Motor neuron (in vitro differentiated cells): Measurements from ENCODE around the gene NEK8. TPM values are rescaled to one million over a fixed set of nuclear protein-coding genes. Genes with fewer than 3 reads are reported as not detected.
"Not testable (repeated sequence)": the region's sequence is repeated elsewhere in the genome, so short reads cannot be mapped to it uniquely, and the experiment has no call there.

Experiments used
- ATAC-seq, 8 experiments: fragments of 200-7000 bp; cut with Tn5 transposase; replicated peaks in 6 of 8; 2 replicates each; pipeline ENCODE4 v1.8.0; 2021; ENCODE audit warnings: mild to moderate bottlenecking in 8 of 8, moderate library complexity in 8 of 8
- H3K27ac ChIP-seq, 2 donors: fragments of 250-450 bp; sonication (Bioruptor Pico); 2 replicates each; pipeline ENCODE4 v1.9.0; 2021; ENCODE audit warnings: antibody characterized with exemption in 2 of 2, mild to moderate bottlenecking in 2 of 2, moderate library complexity in 1 of 2
- H3K4me1 ChIP-seq, 2 donors: fragments of 250-450 bp; sonication (Bioruptor Pico); replicated peaks in 1 of 2; 2 replicates each; pipeline ENCODE4 v1.6.1; 2021; ENCODE audit warnings: antibody characterized with exemption in 2 of 2, mild to moderate bottlenecking in 2 of 2, moderate library complexity in 1 of 2
- H3K4me3 ChIP-seq, 5 donors: fragments of 250-450 bp; sonication (Bioruptor Pico); 2 replicates each; pipeline ENCODE4 v1.9.0; 2021; ENCODE audit warnings: antibody characterized with exemption in 5 of 5, mild to moderate bottlenecking in 5 of 5, moderate library complexity in 4 of 5
- WGBS, 10 experiments: fragments of 450-650 bp; shearing (Covaris generic); methylation state at CpG; one replicate each; pipeline ENCODE4 v1.0.0; 2022; 5-methylcytosine and 5-hydroxymethylcytosine counted together
- in situ Hi-C, 9 experiments: fragments of 400-800 bp; cut with MboI; loops; one replicate each; pipeline ENCODE4 v1.15.0; 2021; ENCODE audit warnings: low sequenced_read_pairs in 9 of 9, low pct_unique_long_range_greater_than_20kb in 2 of 9; ENCODE audit not compliant: unreplicated experiment in 9 of 9
- total RNA-seq, 8 experiments: library from RNA; unstranded; fragments of 300-600 nt; gene quantifications; 2 replicates each; pipeline versions ENCODE4 v1.2.3 to v1.2.4, GENCODE V29; 2022

Gene NEK8
- total RNA-seq, 8 experiments from 2014 or later: 1.6 to 9.2 (median 3.2) TPM

DNA sequence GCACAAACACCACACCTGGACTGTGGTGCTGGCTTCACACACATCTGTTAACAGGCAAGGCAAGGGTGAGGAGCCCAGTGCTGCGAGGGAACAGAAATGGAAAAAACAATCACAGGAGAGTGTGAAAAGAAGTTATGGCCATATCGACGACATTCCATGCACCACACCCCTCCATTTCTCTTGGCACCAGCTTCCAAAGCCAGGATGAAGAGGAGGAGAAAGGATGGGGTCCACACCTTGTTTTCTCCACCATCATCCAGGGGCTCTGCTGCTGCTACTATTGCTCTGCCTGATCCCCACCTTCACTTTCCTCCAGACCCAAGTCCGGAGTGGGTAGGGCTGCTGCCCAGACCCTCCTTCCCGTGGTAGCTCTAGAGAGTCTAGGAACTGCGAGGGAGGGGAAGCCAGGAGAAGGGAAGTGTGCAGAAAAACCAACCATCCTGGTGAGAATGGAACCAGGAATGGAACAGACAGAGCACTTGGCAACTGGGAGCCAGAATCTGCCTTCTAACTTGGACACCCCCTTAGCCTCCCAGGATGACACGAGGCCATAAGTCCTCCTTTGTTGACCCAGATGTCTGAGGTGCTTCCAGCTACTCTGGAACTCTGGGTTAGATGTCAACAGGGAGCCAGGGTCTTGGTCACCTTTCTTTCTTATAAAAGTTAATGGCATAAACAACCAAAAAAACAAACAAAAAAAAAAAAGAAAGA lies 15.7 kb upstream of the NEK8 start:
- H3K4me3 ChIP-seq: no peak overlapping the region
- 77 to 100% (median 100%) methylated on average over 1 to 5 of the region's 7 CpGs; no CpG with 5 or more reads in 3 of the 10 experiments for WGBS, 10 experiments
- peak overlapping the region; percentile 86 for H3K27ac ChIP-seq
- H3K4me1 ChIP-seq: peaks cover 15 to 17% of the 10 kb centered on the region in 2 donors
- ATAC-seq: no peak
- in situ Hi-C loops: loop anchor here in 1 of 9 experiments (25.0 kb wide), 1 partner anchor 101 kb away; the partner anchor contains the start of gene RSKR

DNA sequence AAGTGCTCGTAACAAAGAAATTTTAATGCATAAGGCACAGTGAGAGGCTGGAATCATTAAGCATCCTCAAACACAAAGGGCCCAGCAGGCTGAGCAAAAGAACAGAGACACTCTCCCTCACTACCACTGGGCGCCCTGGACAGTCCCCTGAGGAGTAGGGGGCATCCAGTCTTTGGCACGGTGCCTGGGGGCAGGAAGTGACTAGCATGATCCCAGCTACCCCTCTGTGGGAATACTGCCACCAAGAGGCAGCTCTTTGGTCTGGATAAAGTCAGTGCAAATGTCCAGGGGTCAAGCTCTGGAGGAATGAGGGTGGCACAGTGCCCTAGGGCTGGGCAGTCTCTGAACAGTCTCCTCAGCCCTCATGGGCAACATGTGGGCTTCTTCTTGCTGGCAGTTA lies 14.3 kb upstream of the NEK8 start:
- Histone ChIP-seq H3K27ac (no peak overlapping the region), H3K4me3 (no peak overlapping the region), H3K4me1 (peaks cover 25 to 26% of the 10 kb centered on the region in 2 donors)
- ATAC-seq: no peak
- WGBS, 10 experiments: 60 to 100% (median 92%) methylated on average over 1 to 3 of the region's 3 CpGs; no CpG with 5 or more reads in 6 of the 10 experiments
- in situ Hi-C loops: loop anchor here in 1 of 9 experiments (25.0 kb wide), 1 partner anchor 102 kb away; the partner anchor contains the start of gene RSKR

DNA sequence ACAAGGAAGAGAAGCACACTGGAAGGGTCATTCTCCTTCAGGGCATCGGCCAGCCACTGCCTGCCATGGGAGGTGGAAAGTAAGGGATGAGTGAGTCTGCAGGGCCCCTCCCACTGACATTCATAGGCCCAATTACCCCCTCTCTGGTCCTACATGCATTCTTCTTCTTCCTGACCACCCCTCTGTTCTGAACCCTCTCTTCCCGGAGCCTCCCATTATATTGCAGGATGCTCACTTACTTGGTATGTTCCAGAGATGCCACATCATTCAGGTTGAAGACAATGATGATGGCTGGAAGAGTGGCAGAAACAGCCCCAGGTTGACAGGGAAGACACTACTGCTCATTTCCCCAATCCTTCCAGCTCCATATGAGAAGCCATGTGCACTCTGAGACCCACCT lies 13.4 kb upstream of the NEK8 start:
- 20 to 100% (median 100%) methylated on average over 1 to 2 of the region's 2 CpGs; no CpG with 5 or more reads in 4 of the 10 experiments for WGBS, 10 experiments
- no peak for ATAC-seq
- H3K27ac ChIP-seq: no peak overlapping the region
- H3K4me3 ChIP-seq: no peak overlapping the region
- in situ Hi-C loops: loop anchor here in 1 of 9 experiments (25.0 kb wide), 1 partner anchor 103 kb away; the partner anchor contains the start of gene RSKR
- peaks cover 19 to 21% of the 10 kb centered on the region in 2 donors for H3K4me1 ChIP-seq

DNA sequence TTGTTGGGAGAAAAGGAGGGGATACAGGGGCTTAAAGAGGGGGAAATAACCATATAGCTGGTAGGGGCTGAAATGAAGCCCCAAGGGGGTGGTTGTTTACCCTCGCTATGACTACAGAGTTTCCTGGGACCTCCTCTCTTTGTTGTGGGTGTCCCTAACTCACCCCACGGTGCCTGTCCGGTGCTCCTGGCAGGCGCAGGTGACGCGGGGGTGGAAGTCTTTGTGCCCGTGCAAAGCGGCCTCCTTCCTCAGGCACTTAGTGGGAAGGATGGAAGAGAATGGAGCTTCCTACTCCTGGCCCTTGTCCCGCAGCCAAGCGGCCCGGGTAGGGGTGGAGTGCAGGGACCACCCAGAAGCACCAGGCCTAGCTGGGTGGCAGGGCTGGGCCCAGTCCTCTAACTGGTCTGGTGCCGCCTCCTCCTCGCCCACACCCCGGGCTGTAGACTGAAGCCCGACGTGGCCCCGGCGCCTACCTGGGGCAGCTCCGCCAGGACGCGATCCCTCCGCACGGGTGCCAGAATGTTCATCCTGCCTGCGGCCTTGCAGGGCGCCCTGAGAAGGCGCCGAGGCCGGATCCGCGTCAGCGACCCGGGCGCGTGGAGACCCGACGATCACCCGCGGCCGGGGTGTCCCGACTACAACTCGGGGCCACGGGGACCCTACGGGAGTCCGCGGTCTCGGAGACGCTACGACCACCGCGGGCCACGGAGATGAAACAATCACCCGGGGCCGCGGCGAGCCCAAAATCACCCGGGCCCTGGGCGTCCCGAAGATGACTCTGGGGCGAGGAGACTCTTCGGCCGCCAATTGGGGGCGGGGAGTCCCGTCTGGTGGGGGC lies 11.6 kb upstream of the NEK8 start:
- H3K4me1 ChIP-seq: peaks cover 27 to 32% of the 10 kb centered on the region in 2 donors
- H3K27ac ChIP-seq: peak overlapping the region; percentile 45 to 65
- in situ Hi-C loops: loop anchor here in 1 of 9 experiments (25.0 kb wide), 1 partner anchor 105 kb away; the partner anchor contains the start of gene RSKR
- WGBS, 10 experiments: 0 to 20% (median 5%) methylated on average over 1 to 12 of the region's 63 CpGs; no CpG with 5 or more reads in 3 of the 10 experiments
- peak overlapping the region; percentile 26 to 93 (median 36) for H3K4me3 ChIP-seq
- peak in 3 of 8 experiments; percentile 0 to 1 (median 1) for ATAC-seq

DNA sequence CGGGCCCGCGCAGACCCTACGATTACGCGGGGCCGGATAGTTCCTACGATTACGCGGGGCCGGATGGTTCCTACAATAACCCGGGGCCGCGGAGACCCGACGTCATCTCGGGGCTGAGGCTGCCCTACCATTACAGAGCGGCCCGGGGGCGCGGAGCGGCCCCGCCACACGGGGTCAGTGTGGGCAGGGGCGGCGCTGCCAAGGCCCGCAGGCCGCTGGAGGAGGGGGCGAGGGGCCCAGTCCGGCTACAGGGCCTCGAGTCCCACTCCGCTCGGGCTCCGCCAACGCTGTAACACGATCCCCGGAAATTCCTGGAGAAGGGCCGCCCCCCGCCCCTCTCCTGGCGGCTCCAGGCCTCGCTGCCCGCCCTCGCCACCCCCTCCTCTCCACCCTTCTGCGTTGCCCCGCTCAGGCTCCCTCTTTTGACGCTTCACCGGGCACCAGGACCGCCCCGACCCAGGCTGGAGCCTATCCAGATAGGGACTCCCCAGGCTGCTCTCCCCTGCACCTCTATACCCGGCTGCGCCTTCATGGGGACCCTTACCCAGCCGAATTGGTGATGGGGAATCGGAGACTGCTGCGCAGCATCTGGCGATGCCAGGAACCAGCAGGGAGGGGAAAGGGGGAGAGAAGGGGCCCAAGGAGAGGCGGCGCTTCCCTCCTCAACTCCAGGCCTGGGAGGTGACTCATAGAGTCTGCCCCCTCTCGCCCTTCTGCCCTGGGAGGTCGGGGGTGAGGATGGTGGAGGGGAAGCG lies 10.8 kb upstream of the NEK8 start, which contains the start of gene RAB34:
Gene RAB34 (minus strand): TSS at position 291 of the 755 bp plus-strand sequence. CDS start 602 bp downstream, outside the sequence.
- Histone ChIP-seq H3K4me3 (peak within 1 kb of the TSS; percentile 26 to 93 (median 36)), H3K4me1 (peaks cover 19 to 26% of the 10 kb centered on the region in 2 donors), H3K27ac (peak within 1 kb of the TSS; percentile 65 to 72)
- in situ Hi-C loops: loop anchor here in 1 of 9 experiments (25.0 kb wide), 1 partner anchor 105 kb away; the partner anchor contains the start of gene RSKR
- WGBS, 10 experiments: 0% methylated on average over 3 of the region's 60 CpGs; no CpG with 5 or more reads in 9 of the 10 experiments
- peak; percentile 5 to 65 (median 47) for ATAC-seq

DNA sequence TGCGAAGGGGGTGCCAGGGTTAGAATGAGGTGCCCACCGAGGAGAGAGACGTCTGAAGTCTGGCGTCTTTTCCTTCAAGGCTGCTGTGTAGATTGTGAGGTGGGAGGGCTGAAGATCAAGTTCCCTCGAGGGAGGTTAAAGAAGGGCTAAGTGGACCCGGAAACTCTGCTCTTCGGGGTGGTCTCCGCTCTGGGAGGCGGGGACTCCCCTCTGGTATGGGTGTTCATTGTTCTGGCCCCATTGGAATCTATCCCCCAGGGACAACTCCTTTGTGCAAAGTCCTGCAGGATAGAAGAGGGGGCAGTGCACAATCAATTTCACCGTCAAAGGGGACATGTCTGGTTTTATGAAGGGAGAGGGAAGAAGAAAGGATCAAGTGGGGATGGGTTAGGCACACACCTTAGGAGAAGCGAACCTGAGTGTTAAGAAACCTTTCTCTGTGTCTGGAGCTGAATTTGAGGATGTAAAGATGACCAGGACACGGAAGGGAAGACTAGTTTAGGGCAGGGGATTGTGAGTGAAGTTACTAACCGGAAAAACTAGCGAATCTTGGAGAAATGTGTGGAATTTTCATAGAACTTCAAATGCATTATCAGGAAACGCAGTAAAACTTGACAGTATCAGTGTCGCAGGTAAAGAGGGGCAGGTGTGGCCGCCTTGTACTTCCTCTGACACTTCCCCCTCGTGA lies 10.1 kb upstream of the NEK8 start:
- no peak for ATAC-seq
- peaks cover 18 to 26% of the 10 kb centered on the region in 2 donors for H3K4me1 ChIP-seq
- peak overlapping the region; percentile 26 to 93 (median 36) for H3K4me3 ChIP-seq
- H3K27ac ChIP-seq: peak overlapping the region; percentile 72 to 90
- 11 to 69% (median 41%) methylated on average over 3 to 13 of the region's 18 CpGs; no CpG with 5 or more reads in 2 of the 10 experiments for WGBS, 10 experiments
- in situ Hi-C loops: loop anchor here in 1 of 9 experiments (25.0 kb wide), 1 partner anchor 106 kb away; the partner anchor contains the start of gene RSKR

DNA sequence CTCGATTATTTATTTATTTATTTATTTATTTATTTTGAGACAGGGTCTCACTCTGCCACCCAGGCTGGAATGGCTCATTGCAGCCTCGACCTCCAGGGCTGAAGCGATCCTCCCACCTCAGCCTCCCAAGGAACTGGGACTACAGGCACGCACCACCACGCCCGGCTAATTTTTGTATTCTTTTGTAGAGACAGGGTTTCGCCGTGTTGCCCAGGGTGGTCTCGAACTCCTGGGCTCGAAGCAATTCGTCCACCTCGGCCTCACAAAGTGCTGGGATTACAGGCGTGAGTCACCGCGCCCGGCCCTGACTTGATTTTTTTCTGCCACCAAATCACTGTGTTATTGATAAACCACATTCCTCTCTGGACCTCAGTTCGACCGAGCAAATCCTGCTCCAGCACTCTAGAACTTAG lies 9.6 kb upstream of the NEK8 start:
- 11 to 73% (median 33%) methylated on average over 1 to 18 of the region's 18 CpGs; no CpG with 5 or more reads in 1 of the 10 experiments for WGBS, 10 experiments

DNA sequence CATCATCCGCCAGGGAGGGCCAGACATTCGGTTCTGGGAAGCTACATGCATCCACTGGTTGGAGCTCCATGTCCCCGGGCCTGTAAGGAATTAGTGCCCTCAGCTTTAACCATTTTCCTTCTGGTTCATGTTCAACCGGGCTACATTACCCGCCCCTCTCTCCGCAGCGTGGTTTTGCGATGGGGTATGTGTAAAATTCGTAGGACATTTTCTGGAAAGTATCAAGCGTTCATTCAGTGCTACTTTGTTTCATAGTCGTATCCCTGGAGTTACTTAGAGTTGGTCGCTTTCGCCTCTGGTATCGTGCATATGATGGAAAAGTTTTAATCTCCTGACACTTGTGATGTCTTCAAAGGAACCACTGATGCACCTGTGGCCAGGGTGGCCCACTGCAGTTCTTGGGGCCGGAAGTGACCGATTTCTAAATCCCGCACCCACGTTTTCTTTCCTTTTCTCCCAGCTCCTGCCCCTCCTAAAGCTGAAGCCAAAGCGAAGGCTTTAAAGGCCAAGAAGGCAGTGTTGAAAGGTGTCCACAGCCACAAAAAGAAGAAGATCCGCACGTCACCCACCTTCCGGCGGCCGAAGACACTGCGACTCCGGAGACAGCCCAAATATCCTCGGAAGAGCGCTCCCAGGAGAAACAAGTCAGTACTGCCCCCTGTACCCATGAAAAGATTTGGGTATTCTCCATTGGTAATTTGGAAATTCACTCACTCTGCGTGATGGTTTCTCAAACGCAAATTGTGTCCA lies 8.2 kb upstream of the NEK8 start:
- in situ Hi-C loops: loop anchor here in 1 of 9 experiments (25.0 kb wide), 1 partner anchor 108 kb away; the partner anchor contains the start of gene RSKR
- Histone ChIP-seq H3K4me1 (peaks cover 27 to 34% of the 10 kb centered on the region in 2 donors), H3K4me3 (peak overlapping the region; percentile 87 to 94 (median 93)), H3K27ac (peak overlapping the region; percentile 90 to 94)
- ATAC-seq: no peak
- 0 to 1% (median 0%) methylated on average over 4 to 15 of the region's 30 CpGs; no CpG with 5 or more reads in 1 of the 10 experiments for WGBS, 10 experiments

More for the DNA sequence above, 9.6 kb upstream of the NEK8 start:
- peak in 2 of 8 experiments; percentile 3 to 11 for ATAC-seq
- Histone ChIP-seq H3K4me3 (peak overlapping the region; percentile 87 to 94 (median 93)), H3K27ac (peak overlapping the region; percentile 90 to 94), H3K4me1 (peaks cover 18 to 26% of the 10 kb centered on the region in 2 donors)
- in situ Hi-C loops: loop anchor here in 1 of 9 experiments (25.0 kb wide), 1 partner anchor 107 kb away; the partner anchor contains the start of gene RSKR

DNA sequence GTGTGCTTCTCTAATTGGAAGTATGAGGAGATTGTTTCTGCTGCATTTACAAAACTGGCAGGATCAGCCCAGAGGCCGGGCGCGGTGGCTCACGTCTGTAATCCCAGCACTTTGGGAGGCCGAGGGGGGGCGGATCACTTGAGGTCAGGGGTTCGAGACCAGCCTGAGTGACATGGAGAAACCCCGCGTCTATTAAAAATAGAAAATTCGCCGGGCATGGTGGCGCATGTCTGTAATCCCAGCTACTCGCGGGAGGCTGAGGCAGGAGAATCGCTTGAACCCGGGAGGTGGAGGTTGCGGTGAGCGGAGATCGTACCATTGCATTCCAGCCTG lies 7.6 kb upstream of the NEK8 start:
- 0 to 70% (median 15%) methylated on average over 1 to 12 of the region's 19 CpGs; no CpG with 5 or more reads in 3 of the 10 experiments for WGBS, 10 experiments
- not testable (repeated sequence) for ATAC-seq, H3K27ac ChIP-seq
- peak overlapping the region; percentile 87 to 94 (median 93) for H3K4me3 ChIP-seq
- in situ Hi-C loops: loop anchor here in 1 of 9 experiments (25.0 kb wide), 1 partner anchor 109 kb away; the partner anchor contains the start of gene RSKR
- peaks cover 27 to 36% of the 10 kb centered on the region in 2 donors for H3K4me1 ChIP-seq

DNA sequence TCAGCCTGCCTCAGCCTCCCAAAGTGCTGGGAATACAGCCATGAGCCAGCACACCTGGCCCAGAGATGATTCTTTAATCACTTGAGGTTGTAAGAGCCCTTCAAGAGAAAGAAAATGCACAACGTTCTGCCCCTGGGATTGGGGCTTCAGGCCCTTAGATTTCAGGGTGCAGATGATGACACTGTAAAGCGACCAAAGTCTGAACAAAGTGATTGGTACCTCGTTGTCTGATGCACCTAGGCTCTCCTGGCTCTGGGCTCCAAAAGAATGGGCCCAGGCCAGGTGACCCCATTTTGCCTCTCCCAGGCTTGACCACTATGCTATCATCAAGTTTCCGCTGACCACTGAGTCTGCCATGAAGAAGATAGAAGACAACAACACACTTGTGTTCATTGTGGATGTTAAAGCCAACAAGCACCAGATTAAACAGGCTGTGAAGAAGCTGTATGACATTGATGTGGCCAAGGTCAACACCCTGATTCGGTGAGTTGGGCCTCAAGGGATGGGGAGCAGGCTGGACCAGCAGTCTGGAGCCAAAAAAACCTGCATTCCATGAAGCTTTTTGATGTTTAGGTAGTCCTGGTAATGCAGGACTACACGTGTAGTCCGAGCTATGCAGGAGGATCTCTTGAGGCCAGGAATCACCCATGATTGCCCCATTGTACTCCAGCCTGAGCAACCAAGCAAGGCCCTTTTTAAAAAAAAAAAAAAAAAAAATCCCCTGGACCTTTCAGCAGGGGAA lies 6.0 kb upstream of the NEK8 start:
- Histone ChIP-seq H3K4me3 (no peak overlapping the region), H3K27ac (no peak overlapping the region), H3K4me1 (peaks cover 27 to 40% of the 10 kb centered on the region in 2 donors)
- ATAC-seq: no peak
- WGBS, 10 experiments: 29 to 100% (median 83%) methylated on average over 1 to 5 of the region's 7 CpGs; no CpG with 5 or more reads in 1 of the 10 experiments
- in situ Hi-C loops: loop anchor here in 1 of 9 experiments (25.0 kb wide), 1 partner anchor 110 kb away; the partner anchor contains the start of gene RSKR
